ENCODE results near the gene PKP1.

The PKP1 gene

GRCh38 chr1:201283836-201284553 is 689 bp downstream of the PKP1 start:
- no peak for DNase-seq

GRCh38 chr1:201284636-201285035 is 1.3 kb downstream of the PKP1 start:
- no peak for DNase-seq

- DNase-seq = no peak
Measured at GRCh38 chr1:201285846-201286245, 2.5 kb downstream of the PKP1 start.

- no peak for DNase-seq
Measured at GRCh38 chr1:201286445-201286844, 3.1 kb downstream of the PKP1 start.

GRCh38 chr1:201288007-201288406 is 4.7 kb downstream of the PKP1 start:
- no peak for DNase-seq

GRCh38 chr1:201288765-201289164 is 5.5 kb downstream of the PKP1 start:
- DNase-seq = no peak

GRCh38 chr1:201290551-201290950 is 7.2 kb downstream of the PKP1 start:
- DNase-seq = no peak

- no peak for DNase-seq
Measured at GRCh38 chr1:201291916-201292315, 8.6 kb downstream of the PKP1 start.

- no peak for DNase-seq
Measured at GRCh38 chr1:201294876-201295275, 11.6 kb downstream of the PKP1 start.

- no peak for DNase-seq
Measured at GRCh38 chr1:201295346-201295745, 12.0 kb downstream of the PKP1 start.

- no peak for DNase-seq
Measured at GRCh38 chr1:201295861-201296260, 12.6 kb downstream of the PKP1 start.

GRCh38 chr1:201296352-201296751 is 13.0 kb downstream of the PKP1 start:
- DNase-seq = no peak

GRCh38 chr1:201298396-201299381 is 15.4 kb downstream of the PKP1 start:
- DNase-seq = no peak

GRCh38 chr1:201299968-201300367 is 16.7 kb downstream of the PKP1 start:
- DNase-seq = no peak

- DNase-seq = no peak
Measured at GRCh38 chr1:201300641-201301040, 17.3 kb downstream of the PKP1 start.

GRCh38 chr1:201302163-201303152 is 19.2 kb downstream of the PKP1 start:
- DNase-seq = no peak

- DNase-seq = no peak
Measured at GRCh38 chr1:201304126-201304525, 20.8 kb downstream of the PKP1 start.

- DNase-seq = no peak
Measured at GRCh38 chr1:201305815-201306214, 22.5 kb downstream of the PKP1 start.

GRCh38 chr1:201307231-201307630 is 23.9 kb downstream of the PKP1 start:
- DNase-seq = no peak

GRCh38 chr1:201307760-201308499 is 24.6 kb downstream of the PKP1 start:
- no peak for DNase-seq

- peak; percentile 2 to 21 for DNase-seq
Measured at GRCh38 chr1:201309416-201309815, 26.1 kb downstream of the PKP1 start.
